SU-DHL-6 (cell line): ENCODE data around the gene CLMP.

Experiments used
- H2AFZ ChIP-seq: fragments of 200-600 bp; sonication (generic); 2 replicates; pipeline ENCODE4 v1.6.1; 2014; ENCODE audit warnings: low read depth, mild to moderate bottlenecking, moderate library complexity, mixed read lengths, antibody characterized with exemption, low read length; ENCODE audit not compliant: severe bottlenecking
- H3F3A ChIP-seq: fragments of 200-600 bp; shearing (Covaris generic); 2 replicates; pipeline ENCODE4 v1.6.0; 2016; ENCODE audit warnings: antibody characterized with exemption, mild to moderate bottlenecking; ENCODE audit not compliant: insufficient read depth
- H3K27ac ChIP-seq: fragments of 200-600 bp; sonication (generic); 2 replicates; pipeline ENCODE4 v1.5.1; 2016; ENCODE audit warnings: low read depth, mild to moderate bottlenecking, low read length, moderate library complexity, mixed read lengths
- H3K27me3 ChIP-seq: fragments of 200-600 bp; sonication (generic), shearing (Covaris generic); 2 replicates; pipeline ENCODE4 v1.6.0; 2014; ENCODE audit warnings: mild to moderate bottlenecking, low read length
- H3K36me3 ChIP-seq: fragments of 200-600 bp; sonication (generic); 2 replicates; pipeline ENCODE4 v1.6.1; 2014; ENCODE audit warnings: mild to moderate bottlenecking, low read length, mixed read lengths
- H3K4me2 ChIP-seq: fragments of 300-600, 200-600 bp; shearing (Covaris generic), sonication (generic); 2 replicates; pipeline ENCODE4 v1.6.0; 2014; ENCODE audit warnings: low read length, low read depth, mild to moderate bottlenecking; ENCODE audit not compliant: poor library complexity, severe bottlenecking
- H3K4me3 ChIP-seq: fragments of 200-600 bp; sonication (generic); 2 replicates; pipeline ENCODE4 v1.5.1; 2014; ENCODE audit warnings: antibody characterized with exemption, low read length, mild to moderate bottlenecking, mixed read lengths; ENCODE audit not compliant: insufficient read depth, poor library complexity, severe bottlenecking
- H3K79me2 ChIP-seq: fragments of 200-600 bp; sonication (generic); 2 replicates; pipeline ENCODE4 v1.6.1; 2014; ENCODE audit warnings: mild to moderate bottlenecking, low read length, moderate library complexity; ENCODE audit not compliant: insufficient read depth
- H3K9ac ChIP-seq: fragments of 200-600 bp; sonication (generic); 2 replicates; pipeline ENCODE4 v1.7.0; 2014; ENCODE audit warnings: mild to moderate bottlenecking, low read length
- H3K9me2 ChIP-seq: fragments of 200-600 bp; sonication (generic); replicated peaks from 2 replicates; pipeline ENCODE4 v1.6.1; 2014; ENCODE audit warnings: low read length; ENCODE audit not compliant: insufficient read depth
- H3K9me3 ChIP-seq: fragments of 200-600 bp; sonication (generic); 2 replicates; pipeline ENCODE4 v1.6.1; 2014; ENCODE audit warnings: low read length, mixed read lengths; ENCODE audit not compliant: insufficient read depth
- H4K20me1 ChIP-seq: fragments of 200-600 bp; sonication (generic); 2 replicates; pipeline ENCODE4 v1.6.1; 2014; ENCODE audit warnings: low read depth, mild to moderate bottlenecking, antibody characterized with exemption, low read length, moderate library complexity, mixed read lengths
- CTCF ChIP-seq: fragments of 200-600 bp; sonication (generic); IDR thresholded peaks from one replicate; pipeline ENCODE4 v1.5.1; 2017; ENCODE audit warnings: antibody characterized with exemption, mild to moderate bottlenecking, low read length, moderate library complexity; ENCODE audit not compliant: insufficient read depth, poor library complexity, severe bottlenecking
- EZH2phosphoT487 ChIP-seq: fragments of 200-600 bp; sonication (generic), shearing (Covaris generic); conservative IDR thresholded peaks from 2 replicates; pipeline ENCODE4 v1.6.1; 2018; ENCODE audit warnings: mild to moderate bottlenecking, antibody characterized with exemption, low read length, moderate library complexity, mixed read lengths

CLMP gene

GRCh38 chr11:123145661-123146060, 49.4 kb downstream of the CLMP start:
- Histone ChIP-seq H3K79me2 (no peaks in the 10 kb centered on the region), H3K27ac (no peak overlapping the region), H4K20me1 (no peaks in the 10 kb centered on the region), H3K36me3 (no peaks in the 10 kb centered on the region), H3K4me2 (no peak overlapping the region), H3K9me3 (no peaks in the 10 kb centered on the region), H3F3A (no peaks in the 10 kb centered on the region), H3K9me2 (no peaks in the 10 kb centered on the region), H3K27me3 (no peaks in the 10 kb centered on the region), H2AFZ (no peak overlapping the region), H3K4me3 (no peak overlapping the region), H3K9ac (no peak overlapping the region)
- TF ChIP-seq EZH2phosphoT487 (no peak), CTCF (no peak)

GRCh38 chr11:123145220-123145619, 49.8 kb downstream of the CLMP start:
- no peaks in the 10 kb centered on the region for H3K27me3 ChIP-seq
- H3K9me2 ChIP-seq = no peaks in the 10 kb centered on the region
- H3K27ac ChIP-seq = no peak overlapping the region
- H3K4me2 ChIP-seq = no peak overlapping the region
- H3K9ac ChIP-seq = no peak overlapping the region
- H3F3A ChIP-seq = no peaks in the 10 kb centered on the region
- H3K4me3 ChIP-seq = no peak overlapping the region
- H3K9me3 ChIP-seq = no peaks in the 10 kb centered on the region
- H3K79me2 ChIP-seq = no peaks in the 10 kb centered on the region
- no peaks in the 10 kb centered on the region for H3K36me3 ChIP-seq
- H2AFZ ChIP-seq = no peak overlapping the region
- TF ChIP-seq EZH2phosphoT487 = no peak
- TF ChIP-seq CTCF = no peak
- no peaks in the 10 kb centered on the region for H4K20me1 ChIP-seq

GRCh38 chr11:123144707-123145106, 50.3 kb downstream of the CLMP start:
- H3K4me2 ChIP-seq = no peak overlapping the region
- H3K79me2 ChIP-seq = no peaks in the 10 kb centered on the region
- no peak for TF ChIP-seq EZH2phosphoT487
- no peak for TF ChIP-seq CTCF
- H3K9me3 ChIP-seq = no peaks in the 10 kb centered on the region
- no peak overlapping the region for H3K27ac ChIP-seq
- H3F3A ChIP-seq = no peaks in the 10 kb centered on the region
- H3K36me3 ChIP-seq = no peaks in the 10 kb centered on the region
- no peaks in the 10 kb centered on the region for H4K20me1 ChIP-seq
- H3K9ac ChIP-seq = no peak overlapping the region
- no peaks in the 10 kb centered on the region for H3K9me2 ChIP-seq
- H3K27me3 ChIP-seq = no peaks in the 10 kb centered on the region
- no peak overlapping the region for H3K4me3 ChIP-seq
- H2AFZ ChIP-seq = no peak overlapping the region
